Loucy (cell line): ENCODE data around the gene TNS2.

ENCODE experiments used
- H2AFZ ChIP-seq: fragments of 200-600 bp; sonication (generic); 2 replicates; pipeline ENCODE4 v1.6.0; 2016; ENCODE audit warnings: antibody characterized with exemption, mild to moderate bottlenecking, low read length, moderate library complexity
- H3F3A ChIP-seq: fragments of 200-600 bp; 2 replicates; pipeline ENCODE4 v1.6.0; 2016; ENCODE audit warnings: antibody characterized with exemption, low read depth, mild to moderate bottlenecking
- H3K27me3 ChIP-seq: fragments of 200-600 bp; sonication (generic); 2 replicates; pipeline ENCODE4 v1.6.1; 2014; ENCODE audit warnings: low read length, mild to moderate bottlenecking; ENCODE audit not compliant: insufficient read depth, poor library complexity, severe bottlenecking
- H3K36me3 ChIP-seq: fragments of 200-600 bp; sonication (generic); 2 replicates; pipeline ENCODE4 v1.6.1; 2016; ENCODE audit warnings: low read length; ENCODE audit not compliant: insufficient read depth
- H3K4me1 ChIP-seq: fragments of 200-600 bp; sonication (generic); 2 replicates; pipeline ENCODE4 v1.5.1; 2014; ENCODE audit warnings: low read length, mild to moderate bottlenecking; ENCODE audit not compliant: insufficient read depth, poor library complexity, severe bottlenecking
- H3K4me2 ChIP-seq: fragments of 200-600 bp; sonication (generic); 2 replicates; pipeline ENCODE4 v1.6.0; 2014; ENCODE audit warnings: antibody characterized with exemption, low read length, low read depth, mild to moderate bottlenecking; ENCODE audit not compliant: poor library complexity, severe bottlenecking
- H3K4me3 ChIP-seq: fragments of 200-600 bp; sonication (generic); 2 replicates; pipeline ENCODE4 v1.5.1; 2014; ENCODE audit warnings: low read length, mild to moderate bottlenecking, mixed read lengths; ENCODE audit not compliant: poor library complexity, severe bottlenecking
- H3K79me2 ChIP-seq: fragments of 200-600 bp; sonication (generic); 2 replicates; pipeline ENCODE4 v1.6.1; 2014; ENCODE audit warnings: low read length; ENCODE audit not compliant: insufficient read depth
- H3K9ac ChIP-seq: fragments of 200-600 bp; sonication (generic); 2 replicates; pipeline ENCODE4 v1.6.0; 2014; ENCODE audit warnings: mild to moderate bottlenecking, low read depth, low read length, moderate library complexity; ENCODE audit not compliant: poor library complexity, severe bottlenecking
- H3K9me2 ChIP-seq: fragments of 200-600 bp; sonication (generic); replicated peaks from 2 replicates; pipeline ENCODE4 v1.6.1; 2016; ENCODE audit warnings: low read depth, low read length, mixed read lengths
- H3K9me3 ChIP-seq: fragments of 200-600 bp; sonication (generic); 2 replicates; pipeline ENCODE4 v1.6.1; 2014; ENCODE audit warnings: mild to moderate bottlenecking, antibody characterized with exemption, low read length, low read depth; ENCODE audit not compliant: insufficient read depth
- H4K20me1 ChIP-seq: fragments of 200-600 bp; sonication (generic); 2 replicates; pipeline ENCODE4 v1.6.0; 2014; ENCODE audit warnings: antibody characterized with exemption, low read length, mild to moderate bottlenecking; ENCODE audit not compliant: insufficient read depth, poor library complexity, severe bottlenecking
- CTCF ChIP-seq: fragments of 200-600 bp; sonication (generic); conservative IDR thresholded peaks from 2 replicates; pipeline ENCODE4 v1.5.1; 2014; ENCODE audit warnings: mild to moderate bottlenecking, antibody characterized with exemption, low read length
- EZH2phosphoT487 ChIP-seq: fragments of 200-600 bp; IDR thresholded peaks from 2 replicates; pipeline ENCODE4 v1.6.1; 2018; ENCODE audit warnings: antibody characterized with exemption, mild to moderate bottlenecking, moderate library complexity, borderline replicate concordance

TNS2 gene

GRCh38 chr12:53011889-53012288 is 38.0 kb upstream of the TNS2 start:
- Histone ChIP-seq H3K79me2 (peaks cover 100% of the 10 kb centered on the region), H3F3A (0 out of 2 replicates have a peak, but pooled peaks cover 3% of the 10 kb centered on the region), H3K4me3 (peak overlapping the region; percentile 97), H3K9me2 (no peaks in the 10 kb centered on the region), H3K9me3 (no peaks in the 10 kb centered on the region), H3K4me1 (peaks cover 60% of the 10 kb centered on the region), H3K4me2 (peak overlapping the region; percentile 96), H2AFZ (no peak overlapping the region), H3K27me3 (no peaks in the 10 kb centered on the region), H4K20me1 (peaks cover 91% of the 10 kb centered on the region), H3K9ac (no peak overlapping the region), H3K36me3 (peaks cover 23% of the 10 kb centered on the region)
- TF ChIP-seq CTCF (no peak), EZH2phosphoT487 (no peak)

GRCh38 chr12:53012928-53013327 is 36.9 kb upstream of the TNS2 start:
- no peaks in the 10 kb centered on the region for H3K27me3 ChIP-seq
- no peak overlapping the region for H2AFZ ChIP-seq
- H3K79me2 ChIP-seq = peaks cover 100% of the 10 kb centered on the region
- peaks cover 50% of the 10 kb centered on the region for H3K4me1 ChIP-seq
- H3K36me3 ChIP-seq = peaks cover 33% of the 10 kb centered on the region
- H3K9me2 ChIP-seq = no peaks in the 10 kb centered on the region
- peak overlapping the region; percentile 17 for H3K4me2 ChIP-seq
- H4K20me1 ChIP-seq = peaks cover 89% of the 10 kb centered on the region
- 0 out of 2 replicates have a peak, but pooled peaks cover 3% of the 10 kb centered on the region for H3F3A ChIP-seq
- H3K9ac ChIP-seq = no peak overlapping the region
- H3K4me3 ChIP-seq = no peak overlapping the region
- TF ChIP-seq CTCF (no peak), EZH2phosphoT487 (no peak)
- no peaks in the 10 kb centered on the region for H3K9me3 ChIP-seq

- 0 out of 2 replicates have a peak, but pooled peaks cover 3% of the 10 kb centered on the region for H3F3A ChIP-seq
- no peak overlapping the region for H3K4me3 ChIP-seq
- peaks cover 45% of the 10 kb centered on the region for H3K36me3 ChIP-seq
- H3K79me2 ChIP-seq = peaks cover 83% of the 10 kb centered on the region
- H3K9me2 ChIP-seq = no peaks in the 10 kb centered on the region
- H3K9me3 ChIP-seq = no peaks in the 10 kb centered on the region
- H2AFZ ChIP-seq = no peak overlapping the region
- H4K20me1 ChIP-seq = peaks cover 77% of the 10 kb centered on the region
- H3K9ac ChIP-seq = no peak overlapping the region
- peaks cover 32% of the 10 kb centered on the region for H3K4me1 ChIP-seq
- no peaks in the 10 kb centered on the region for H3K27me3 ChIP-seq
- no peak overlapping the region for H3K4me2 ChIP-seq
- TF ChIP-seq CTCF (no peak), EZH2phosphoT487 (no peak)
Measured at GRCh38 chr12:53014709-53015108, 35.2 kb upstream of the TNS2 start.
